ENCODE measurements around the gene SUSD5. TPM values are rescaled to one million over a fixed set of nuclear protein-coding genes. Genes with fewer than 3 reads are reported as not detected.

Gene SUSD5
- total and polyA plus RNA-seq, 2 of the 13 experiments (the other 11 are each of a cell fraction or from before 2014, with no cell fraction given): not detected

GRCh38 chr3:33155301-33155700 is 63.3 kb downstream of the SUSD5 start (continued):
- TF ChIP-seq KIAA2018 (CRISPR knock-in tag; IDR thresholded peaks at IDR 0.05; ENCODE audit: borderline replicate concordance): no peak
- TF ChIP-seq POLR2A (IDR thresholded peaks at IDR 0.05; ENCODE audit: insufficient read depth in 1 of 2, low read depth in 2 of 2, low read length in 2 of 2): no peak
- no peak for TF ChIP-seq GPBP1L1 (CRISPR knock-in tag; IDR thresholded peaks at IDR 0.05)

GRCh38 chr3:33153782-33154181 is 64.8 kb downstream of the SUSD5 start:
- no TSS peak for BruUV-seq (replicated peaks)
- Histone ChIP-seq H3K27ac (ENCODE audit: extremely low read length, insufficient read depth, low read length) (no peak overlapping the region), H3K9ac (ENCODE audit: insufficient read depth, low read depth, low read length) (no peak overlapping the region), H3K79me2 (ENCODE audit: insufficient read depth, low read length) (no peaks in the 10 kb centered on the region), H3K9me3 (ENCODE audit: low read length) (no peaks in the 10 kb centered on the region), H3K27me3 (ENCODE audit: control insufficient read depth in 1 of 2, insufficient read depth in 2 of 2, low read length in 2 of 2) (peaks cover 3 to 10% of the 10 kb centered on the region in 2 experiments; a peak in 3 of 5 replicates), H3K4me3 (replicated peaks in 1 of 3; ENCODE audit: insufficient read depth in 1 of 3, low read depth in 2 of 3, low read length in 3 of 3) (no peak overlapping the region), H3K4me1 (ENCODE audit: insufficient read depth, low read length) (no peaks in the 10 kb centered on the region), H4K20me1 (ENCODE audit: insufficient read depth, low read length) (no peaks in the 10 kb centered on the region), H3K4me2 (ENCODE audit: low read depth, low read length) (no peak overlapping the region), H3K36me3 (replicated peaks in 1 of 2; ENCODE audit: control insufficient read depth in 1 of 2, insufficient read depth in 2 of 2, low read length in 2 of 2) (no peaks in the 10 kb centered on the region), H2AFZ (ENCODE audit: low read length) (no peak overlapping the region)
- DNase-seq (ENCODE audit: low spot score): no peak
- ChIA-PET POLR2A (no interaction called here), CTCF (ENCODE audit: low intra/inter-chr PET ratio, low total read pairs) (no interaction called here)
- WGBS (ENCODE audit: low lambda C conversion rate): 34% methylated on average over 4 of the region's 4 CpGs
- intact Hi-C loops (cut with micrococcal nuclease; ENCODE audit: unreplicated experiment): no loop called here
- no peak for FAIRE-seq
- no peak for ATAC-seq
- in situ Hi-C loops (cut with HindIII; ENCODE audit: extremely low pct_ligation_motif_present, low pct_unique_long_range_greater_than_20kb): no loop called here
- TF ChIP-seq ZNF816 (CRISPR knock-in tag; IDR thresholded peaks at IDR 0.05; ENCODE audit: borderline replicate concordance) (no peak), CEBPZ (IDR thresholded peaks at IDR 0.05; ENCODE audit: low read length) (no peak), TOE1 (CRISPR knock-in tag; IDR thresholded peaks at IDR 0.05) (no peak), ZNF512 (CRISPR knock-in tag; IDR thresholded peaks at IDR 0.05) (no peak), NONO (IDR thresholded peaks at IDR 0.05) (no peak), NONO (CRISPR knock-in tag; conservative IDR thresholded peaks at IDR 0.05) (no peak)
